ENCODE measurements around the gene GLT8D1. TPM values are rescaled to one million over a fixed set of nuclear protein-coding genes. Genes with fewer than 3 reads are reported as not detected.

The GLT8D1 gene
- total and polyA plus RNA-seq, 7 donors = 9.2 to 47.4 (median 31.5) TPM

- no peak overlapping the region for H3K27ac ChIP-seq
- H3K4me3 ChIP-seq = no peak overlapping the region
- no peaks in the 10 kb centered on the region for H3K27me3 ChIP-seq
- peaks cover 5 to 38% (median 11%) of the 10 kb centered on the region in 4 donors for H3K36me3 ChIP-seq
- DNase-seq = no peak
- intact Hi-C loops (cut with DNase I) = loop anchor here (5.0 kb wide), 1 partner anchor 170 kb away; the partner anchor contains the start of gene UQCC5
- no peaks in the 10 kb centered on the region for H3K9me3 ChIP-seq
- H3K4me1 ChIP-seq = peaks cover 0 to 41% (median 31%) of the 10 kb centered on the region in 4 donors
- 53 to 80% methylated on average over 4 of the region's 4 CpGs for WGBS, 2 donors
- no peak for TF ChIP-seq EP300 (IDR thresholded peaks at IDR 0.05)
- TF ChIP-seq CTCF (IDR thresholded peaks at IDR 0.05) = no peak
Observed at GRCh38 chr3:52707585-52707984, 2.0 kb upstream of the GLT8D1 start.

- Histone ChIP-seq H3K36me3 (peaks cover 5 to 21% (median 11%) of the 10 kb centered on the region in 4 donors), H3K9me3 (no peaks in the 10 kb centered on the region), H3K27ac (peak overlapping the region; percentile 86 to 91 (median 88)), H3K4me1 (peaks cover 0 to 42% (median 33%) of the 10 kb centered on the region in 4 donors), H3K4me3 (peak overlapping the region; percentile 63 to 84 (median 68)), H3K27me3 (no peaks in the 10 kb centered on the region)
- TF ChIP-seq CTCF (IDR thresholded peaks at IDR 0.05) (no peak), EP300 (IDR thresholded peaks at IDR 0.05) (no peak), POLR2A (IDR thresholded peaks at IDR 0.05) (no peak), POLR2AphosphoS5 (IDR thresholded peaks at IDR 0.05) (no peak)
- no peak for DNase-seq
- WGBS, 2 donors = 1% methylated on average over 25 of the region's 25 CpGs
- intact Hi-C loops (cut with DNase I) = loop anchor here (1.0 to 5.0 kb wide), 2 partner anchors 19 to 168 kb away; partner anchors contain the start of genes GNL3 and UQCC5
Observed at GRCh38 chr3:52705438-52705687, 228 bp downstream of the GLT8D1 start.

- Histone ChIP-seq H3K27me3 (no peaks in the 10 kb centered on the region), H3K36me3 (peaks cover 5 to 21% (median 13%) of the 10 kb centered on the region in 4 donors), H3K9me3 (no peaks in the 10 kb centered on the region), H3K4me1 (peaks cover 0 to 42% (median 33%) of the 10 kb centered on the region in 4 donors), H3K27ac (peak overlapping the region; percentile 86 to 91 (median 88)), H3K4me3 (peak overlapping the region; percentile 63 to 84 (median 68))
- WGBS, 2 donors = 1 to 8% methylated on average over 22 of the region's 22 CpGs
- no peak for DNase-seq
- intact Hi-C loops (cut with DNase I) = loop anchor here (1.0 to 5.0 kb wide), 2 partner anchors 19 to 168 kb away; partner anchors contain the start of genes GNL3 and UQCC5
- TF ChIP-seq POLR2A (IDR thresholded peaks at IDR 0.05) = no peak
- no peak for TF ChIP-seq EP300 (IDR thresholded peaks at IDR 0.05)
- no peak for TF ChIP-seq POLR2AphosphoS5 (IDR thresholded peaks at IDR 0.05)
- no peak for TF ChIP-seq CTCF (IDR thresholded peaks at IDR 0.05)
Observed at GRCh38 chr3:52704611-52705437, 767 bp downstream of the GLT8D1 start.

GRCh38 chr3:52703341-52703740 is 2.2 kb downstream of the GLT8D1 start:
- peak overlapping the region in 1 of 4 donors; percentile 86 for H3K27ac ChIP-seq
- no peaks in the 10 kb centered on the region for H3K9me3 ChIP-seq
- TF ChIP-seq EP300 (IDR thresholded peaks at IDR 0.05) = no peak
- TF ChIP-seq POLR2AphosphoS5 (IDR thresholded peaks at IDR 0.05) = no peak
- no peak for TF ChIP-seq CTCF (IDR thresholded peaks at IDR 0.05)
- no peak for TF ChIP-seq POLR2A (IDR thresholded peaks at IDR 0.05)
- peaks cover 0 to 42% (median 33%) of the 10 kb centered on the region in 4 donors for H3K4me1 ChIP-seq
- no peaks in the 10 kb centered on the region for H3K27me3 ChIP-seq
- H3K36me3 ChIP-seq = peaks cover 4 to 23% (median 9%) of the 10 kb centered on the region in 4 donors
- no peak for DNase-seq
- WGBS, 2 donors = 92 to 93% methylated on average over 7 of the region's 7 CpGs
- intact Hi-C loops (cut with DNase I) = no loop called here
- H3K4me3 ChIP-seq = no peak overlapping the region
